ENCODE measurements around the gene CNIH4.
"Not testable (repeated sequence)": the region's sequence is repeated elsewhere in the genome, so short reads cannot be mapped to it uniquely, and the experiment has no call there.

The CNIH4 gene

DNA sequence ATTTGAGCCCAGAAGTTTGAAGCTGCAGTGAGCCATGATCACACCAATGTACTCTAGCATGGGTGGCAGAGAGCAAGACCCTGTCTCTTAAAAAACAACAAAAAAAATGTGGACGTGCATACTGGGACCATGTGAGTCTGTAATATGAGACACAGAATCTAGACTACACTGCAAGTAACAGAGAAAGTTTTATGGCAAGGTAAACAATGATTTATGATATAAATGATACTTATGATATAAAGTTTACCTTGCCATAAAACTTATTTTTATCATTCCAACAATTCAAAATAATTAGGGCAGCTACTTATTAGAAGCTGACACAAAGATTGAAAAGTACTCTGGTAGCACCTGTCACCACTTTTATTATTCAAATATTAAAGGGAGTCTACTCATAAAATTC, 43.2 kb downstream of the CNIH4 start:
- DNase-seq (ENCODE audit: low spot score) = no peak

DNA sequence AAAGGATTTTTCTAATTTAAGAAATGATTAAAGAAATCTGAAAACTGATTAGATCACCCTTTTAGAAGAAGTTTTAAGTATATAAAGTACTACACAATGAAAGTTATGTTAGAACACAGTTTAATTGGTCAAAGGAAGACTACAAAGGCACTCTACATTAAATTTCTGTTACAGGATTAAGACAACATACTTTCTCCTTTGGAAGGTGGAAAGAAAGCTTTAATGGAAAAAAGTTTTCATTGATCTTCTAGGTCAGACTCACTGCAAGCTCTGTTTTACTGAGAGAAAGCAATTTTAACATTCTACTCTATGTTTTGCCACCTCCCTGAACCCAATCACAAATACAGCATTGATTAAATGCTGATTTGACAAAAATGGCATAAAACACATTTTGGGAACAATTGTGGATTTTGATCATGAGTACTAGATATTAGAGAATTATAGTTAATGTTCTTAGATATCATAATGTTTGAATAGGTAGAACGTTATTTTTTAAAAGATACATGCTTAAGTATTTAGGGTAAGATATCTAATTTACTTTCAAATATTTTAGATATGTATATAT, 45.9 kb downstream of the CNIH4 start:
- DNase-seq (ENCODE audit: low spot score) = no peak

DNA sequence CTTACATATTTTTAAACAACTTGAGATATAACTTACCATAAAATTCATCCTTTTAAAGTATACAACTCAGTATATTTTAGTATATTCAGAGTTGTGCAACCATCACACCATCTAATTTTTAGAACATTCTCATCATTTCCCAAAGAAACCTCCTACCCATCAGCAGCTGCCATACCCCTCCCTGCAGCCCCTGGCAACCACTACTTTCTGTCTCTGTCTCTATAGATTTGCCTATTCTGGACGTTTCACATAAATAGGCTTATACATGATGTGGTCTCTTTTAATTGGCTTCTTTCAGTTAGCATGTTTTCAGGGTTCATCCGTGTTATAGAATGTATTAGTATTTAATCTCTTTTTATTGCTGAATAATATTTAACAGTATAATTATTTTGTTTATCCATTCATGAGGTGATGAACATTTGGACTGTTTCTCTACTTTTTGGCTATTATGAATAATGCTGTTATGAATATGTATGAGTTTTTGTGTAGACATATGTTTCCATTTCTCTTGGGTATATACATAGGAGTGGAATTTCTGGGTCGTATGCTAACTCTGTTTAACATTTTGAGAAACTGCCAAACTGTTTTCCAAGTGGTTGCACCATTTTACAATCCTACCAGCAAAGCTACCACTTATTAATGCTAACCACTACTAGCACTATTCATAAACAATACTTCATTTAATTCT, 48.4 kb downstream of the CNIH4 start:
- no peak for DNase-seq (ENCODE audit: low spot score)

DNA sequence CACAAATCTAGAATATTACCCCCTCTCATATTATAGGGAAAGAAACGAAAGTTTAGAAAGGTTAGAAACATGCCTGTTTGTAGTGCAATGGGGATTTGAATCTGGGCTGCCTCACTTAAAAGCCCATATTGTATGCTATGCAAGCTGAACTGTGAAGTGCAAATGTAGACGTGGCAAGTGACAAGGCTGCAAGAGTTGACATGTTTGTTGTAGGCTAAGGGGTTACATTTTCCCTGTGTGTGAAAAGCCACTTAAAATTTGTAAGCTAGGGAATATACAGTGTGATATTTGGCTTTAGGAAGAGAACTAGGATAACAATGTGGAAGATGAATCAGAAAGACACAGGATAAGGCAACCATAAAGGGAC, 48.9 kb downstream of the CNIH4 start:
- no peak for DNase-seq (ENCODE audit: low spot score)

DNA sequence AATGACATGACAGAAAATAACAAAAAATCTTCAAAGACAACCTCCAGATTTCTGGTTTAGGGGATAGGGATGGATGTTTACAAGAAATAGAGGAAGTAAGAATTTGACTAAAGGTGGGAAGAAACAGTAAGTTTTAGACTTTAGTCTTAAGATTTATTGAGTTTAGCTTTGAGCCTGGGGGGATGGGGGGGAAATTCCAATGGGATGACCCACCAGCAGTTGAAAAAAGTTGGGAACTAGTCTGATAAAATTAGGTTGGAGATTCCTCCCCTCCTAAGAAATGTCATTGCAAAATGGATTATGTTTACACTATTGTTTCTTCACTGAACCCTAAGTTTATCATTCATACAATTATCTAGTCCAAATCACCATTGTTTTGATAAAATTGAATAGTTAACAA, 49.5 kb downstream of the CNIH4 start:
- DNase-seq (ENCODE audit: low spot score) = no peak

DNA sequence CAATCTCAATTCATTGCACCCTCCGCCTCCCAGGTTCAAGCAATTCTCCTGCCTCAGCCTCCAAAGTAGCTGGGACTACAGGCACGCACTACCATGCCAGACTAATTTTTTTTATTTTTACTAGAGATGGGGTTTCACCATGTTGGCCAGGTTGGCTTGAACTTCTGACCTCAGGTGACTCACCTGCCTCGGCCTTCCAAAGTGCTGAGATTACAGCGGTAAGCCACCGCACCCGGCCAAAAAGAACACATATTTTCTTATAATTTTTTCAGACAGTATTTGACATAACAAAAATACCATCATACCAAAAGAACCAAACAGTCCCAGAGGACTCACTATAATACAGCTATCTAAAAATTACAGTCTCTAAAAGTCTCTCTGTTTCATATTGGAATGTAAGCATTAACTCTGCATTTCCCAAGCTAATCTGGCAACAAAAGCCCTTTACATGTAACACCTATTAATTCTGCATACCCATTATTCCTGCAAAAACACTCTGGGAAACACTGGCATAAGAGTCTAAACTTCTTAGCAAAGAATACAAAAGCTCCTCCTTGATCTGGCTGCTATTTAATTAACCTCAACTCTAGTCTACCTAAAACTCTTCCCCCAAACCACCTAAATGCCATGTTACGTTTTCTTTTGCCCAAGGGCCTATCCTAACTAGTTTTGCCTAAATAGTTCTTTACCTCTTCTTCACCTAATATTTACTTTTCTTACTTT, 51.1 kb downstream of the CNIH4 start:
- DNase-seq (ENCODE audit: low spot score) = no peak

DNA sequence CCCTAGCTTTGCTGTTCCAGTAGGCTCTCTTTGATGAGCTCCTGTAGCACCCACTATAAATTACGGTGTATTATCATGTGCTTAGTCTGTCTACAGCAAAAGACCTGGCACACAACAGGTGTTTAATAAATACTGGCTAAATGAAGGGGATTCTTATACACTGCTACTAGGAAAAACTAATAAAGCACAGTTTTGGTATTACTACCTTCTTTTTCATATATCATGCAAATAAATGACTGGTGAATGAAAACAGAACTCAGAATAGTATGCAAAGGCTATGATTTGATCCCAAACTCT, 51.6 kb downstream of the CNIH4 start:
- no peak for DNase-seq (ENCODE audit: low spot score)

DNA sequence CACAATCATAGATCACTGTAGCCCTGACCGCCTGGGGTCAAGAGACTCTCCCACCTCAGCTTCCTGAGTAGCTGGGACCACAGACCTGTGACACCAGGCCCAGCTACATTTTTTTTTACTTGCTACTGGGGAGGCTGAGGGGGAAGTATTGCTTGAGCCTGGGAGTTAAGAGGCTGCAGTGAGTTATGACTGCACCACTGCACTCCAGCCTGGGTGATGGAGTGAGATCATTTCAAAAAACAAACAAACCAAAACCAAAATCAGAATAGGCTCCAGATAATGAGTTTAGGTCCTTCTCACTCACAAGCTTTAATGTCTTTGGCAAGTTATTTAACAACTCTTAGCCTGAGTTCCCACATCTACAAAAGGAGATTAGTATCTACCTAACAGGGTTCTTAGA, 55.1 kb downstream of the CNIH4 start:
- DNase-seq (ENCODE audit: low spot score) = no peak

DNA sequence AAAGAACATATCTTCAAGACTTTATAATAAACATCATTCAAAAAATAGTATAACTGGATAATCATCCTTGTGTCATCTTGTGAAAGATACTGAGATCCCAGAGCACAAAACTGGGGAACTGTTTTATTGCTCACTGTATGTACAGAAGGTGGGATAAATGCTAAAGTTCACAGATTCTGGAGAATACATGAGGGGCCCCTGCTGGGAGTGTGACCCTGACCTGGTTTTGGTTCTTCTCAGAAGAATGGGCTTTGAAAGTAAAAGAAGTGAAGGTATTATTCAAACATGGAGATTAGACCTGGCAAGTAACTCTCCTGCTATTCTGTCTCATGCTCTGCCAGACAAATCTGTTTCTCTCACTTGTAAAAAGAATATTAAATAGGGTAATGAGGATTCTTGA, 63.4 kb downstream of the CNIH4 start:
- DNase-seq (ENCODE audit: low spot score) = no peak

DNA sequence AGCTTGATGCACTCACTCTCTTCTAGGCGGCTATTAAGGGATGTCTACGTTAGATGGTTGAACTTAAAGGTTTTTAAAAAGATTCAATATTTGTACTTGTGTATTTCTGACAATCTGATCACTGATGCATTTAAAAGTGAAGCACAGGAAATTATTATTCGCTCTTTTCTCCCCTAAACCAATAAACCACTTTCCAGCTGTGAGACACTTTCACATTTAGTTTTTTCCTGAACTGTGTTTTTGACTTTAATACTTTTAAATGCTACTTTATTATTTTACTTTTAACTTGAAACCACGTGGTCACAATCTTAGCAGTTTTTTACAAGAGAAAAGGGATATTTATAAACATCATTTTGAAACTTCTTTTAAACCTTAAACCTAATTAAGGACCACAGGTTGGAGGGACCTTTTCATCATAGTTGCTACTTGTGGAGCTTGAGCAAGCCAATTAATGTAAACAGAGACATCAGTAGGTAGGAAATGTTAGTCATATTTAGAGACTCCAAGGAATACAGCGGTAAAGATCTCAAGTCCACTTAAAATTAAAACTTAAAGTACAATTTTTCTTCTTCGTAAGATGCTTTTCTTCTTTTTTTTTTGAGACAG, 68.7 kb downstream of the CNIH4 start:
- no peak for DNase-seq (ENCODE audit: low spot score)

DNA sequence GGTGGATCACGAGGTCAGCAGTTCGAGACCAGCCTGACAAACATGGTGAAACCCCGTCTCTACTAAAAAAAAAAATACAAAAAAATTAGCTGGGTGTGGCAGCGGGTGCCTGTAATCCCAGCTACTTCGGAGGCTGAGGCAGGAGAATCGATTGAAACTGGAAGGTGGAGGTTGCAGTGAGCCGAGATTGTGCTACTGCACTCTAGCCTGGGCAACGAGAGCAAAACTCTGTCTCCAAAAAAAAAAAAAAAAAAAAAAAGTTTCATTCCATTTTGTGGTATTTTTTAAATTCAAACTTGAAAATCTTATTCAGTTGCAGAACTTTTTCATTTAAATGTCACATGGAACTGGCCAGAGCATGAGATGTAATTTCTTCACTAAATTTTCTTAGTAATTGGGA, 70.2 kb downstream of the CNIH4 start:
- not testable (repeated sequence) for DNase-seq (ENCODE audit: low spot score)

DNA sequence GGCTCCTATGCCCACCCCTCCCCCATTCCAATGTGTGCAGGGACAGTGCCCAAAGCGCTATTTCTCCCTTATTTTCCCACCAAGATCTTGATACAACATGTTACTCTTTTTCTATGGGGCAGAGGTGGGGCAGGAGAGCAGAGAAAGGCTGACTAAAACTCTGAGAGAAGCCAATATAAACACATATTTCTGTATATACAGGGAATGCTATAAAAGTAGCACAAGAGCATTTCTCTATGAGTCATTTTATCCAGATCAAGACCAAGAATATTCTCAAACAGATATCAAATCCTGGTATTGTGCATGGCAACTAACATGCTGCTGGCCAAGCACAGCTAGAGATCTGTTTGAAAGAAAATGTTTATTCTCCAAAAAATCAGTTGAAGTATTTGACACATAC, 70.7 kb downstream of the CNIH4 start:
- DNase-seq (ENCODE audit: low spot score) = no peak

DNA sequence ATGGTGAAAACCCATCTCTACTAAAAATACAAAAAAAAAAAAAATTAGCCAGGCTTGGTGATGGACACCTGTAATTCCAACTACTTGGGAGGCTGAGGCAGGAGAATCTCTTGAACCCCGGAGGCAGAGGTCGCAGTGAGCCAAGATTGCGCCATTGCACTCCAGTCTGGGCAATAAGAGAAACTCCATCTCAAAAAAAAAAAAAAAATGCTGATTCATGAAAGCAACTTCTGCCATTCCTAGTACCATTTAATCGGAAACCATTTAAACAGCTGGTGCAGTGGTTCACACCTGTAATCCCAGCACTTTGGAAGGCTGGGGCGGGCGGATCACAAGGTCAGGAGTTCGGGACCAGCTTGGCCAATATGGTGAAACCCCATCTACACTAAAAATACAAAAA, 72.0 kb downstream of the CNIH4 start:
- not testable (repeated sequence) for DNase-seq (ENCODE audit: low spot score)

Data from HuH-7.5 (cell line).